WTC11 (cell line): ENCODE results near the gene LFNG.

Experiments
- CTCF ChIP-seq: fragments of 200-600 bp; IDR thresholded peaks from 2 replicates; pipeline ENCODE4 v1.8.0; 2022; ENCODE audit warnings: antibody characterized with exemption
- ESRRA ChIP-seq: sonication (generic); formaldehyde crosslinking; IDR thresholded peaks from 2 replicates; pipeline ENCODE4 v1.8.1; 2022; ENCODE audit warnings: mild to moderate bottlenecking, missing genetic modification reagents, borderline replicate concordance
- FOXJ3 ChIP-seq: sonication (generic); formaldehyde crosslinking; IDR thresholded peaks from 2 replicates; pipeline ENCODE4 v1.9.0; 2021; ENCODE audit warnings: missing genetic modification reagents, mild to moderate bottlenecking, borderline replicate concordance
- SOX15 ChIP-seq: fragments of 250-450 bp; sonication (Bioruptor Pico); IDR thresholded peaks from 2 replicates; pipeline ENCODE4 v1.9.0; 2021; ENCODE audit warnings: mild to moderate bottlenecking
- TP53 ChIP-seq: sonication (generic); formaldehyde crosslinking; IDR thresholded peaks from 2 replicates; pipeline ENCODE4 v1.8.1; 2023; ENCODE audit warnings: mild to moderate bottlenecking, missing genetic modification reagents

- no peak for TF ChIP-seq CTCF
- no peak for TF ChIP-seq TP53
- TF ChIP-seq SOX15 (CRISPR knock-in tag) = no peak
- no peak for TF ChIP-seq FOXJ3 (CRISPR knock-in tag)
- TF ChIP-seq ESRRA (CRISPR knock-in tag) = no peak
These were observed 20.6 kb downstream of the LFNG start for GRCh38 chr7:2540133-2540532.
